ELF-1 (cell line): ENCODE results near the gene VAV2.
A peak's percentile ranks its signal among the peaks of the same experiment; 100 is the strongest.

Source experiments
- DNase-seq: peaks from one replicate; pipeline ENCODE4 v3.0.0-alpha.2; 2016; ENCODE audit warnings: low read depth, low spot score

VAV2 gene

GRCh38 chr9:133742849-133743444 is 249.2 kb downstream of the VAV2 start:
- DNase-seq = peak; percentile 96

DNA sequence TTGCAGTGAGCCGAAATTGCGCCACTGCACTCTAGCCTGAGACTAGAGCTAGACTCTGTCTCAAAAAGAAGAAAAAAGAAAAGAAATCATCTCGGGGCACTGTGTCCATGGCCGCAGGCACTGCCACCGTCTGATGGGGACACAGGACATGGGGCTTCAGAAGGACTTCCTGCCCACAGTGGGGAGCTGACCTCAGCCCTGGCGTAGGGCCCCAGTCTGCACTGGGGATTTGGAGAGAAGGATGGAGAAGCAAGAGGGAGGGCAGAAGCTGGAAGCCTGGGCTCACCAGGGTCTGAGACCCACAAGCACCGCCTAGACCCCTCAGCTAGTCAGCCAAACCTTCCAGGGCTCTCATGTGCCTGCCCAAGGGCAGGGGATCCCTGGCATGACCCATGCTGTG is 249.9 kb downstream of the VAV2 start:
- DNase-seq = no peak

DNA sequence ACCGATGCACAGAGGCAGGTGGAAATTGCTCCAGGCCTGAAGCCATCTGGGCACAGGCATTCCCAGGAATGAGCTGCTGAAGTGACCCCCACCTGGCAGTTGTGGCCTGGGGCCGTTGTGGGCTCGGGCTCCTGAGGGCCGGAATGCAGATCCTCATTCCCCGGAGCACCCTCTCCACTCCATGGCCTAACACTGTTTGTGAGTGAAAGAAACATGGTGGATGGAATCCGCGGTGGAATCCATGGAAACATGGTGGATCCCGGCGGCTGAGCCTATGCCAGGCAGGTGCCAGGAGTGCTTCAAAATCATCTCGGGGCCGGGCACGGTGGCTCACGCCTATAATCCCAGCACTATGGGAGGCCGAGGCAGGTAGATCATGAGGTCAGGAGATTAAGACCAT is 250.4 kb downstream of the VAV2 start:
- DNase-seq = peak; percentile 39

GRCh38 chr9:133740911-133741310 is 251.2 kb downstream of the VAV2 start:
- no peak for DNase-seq

DNA sequence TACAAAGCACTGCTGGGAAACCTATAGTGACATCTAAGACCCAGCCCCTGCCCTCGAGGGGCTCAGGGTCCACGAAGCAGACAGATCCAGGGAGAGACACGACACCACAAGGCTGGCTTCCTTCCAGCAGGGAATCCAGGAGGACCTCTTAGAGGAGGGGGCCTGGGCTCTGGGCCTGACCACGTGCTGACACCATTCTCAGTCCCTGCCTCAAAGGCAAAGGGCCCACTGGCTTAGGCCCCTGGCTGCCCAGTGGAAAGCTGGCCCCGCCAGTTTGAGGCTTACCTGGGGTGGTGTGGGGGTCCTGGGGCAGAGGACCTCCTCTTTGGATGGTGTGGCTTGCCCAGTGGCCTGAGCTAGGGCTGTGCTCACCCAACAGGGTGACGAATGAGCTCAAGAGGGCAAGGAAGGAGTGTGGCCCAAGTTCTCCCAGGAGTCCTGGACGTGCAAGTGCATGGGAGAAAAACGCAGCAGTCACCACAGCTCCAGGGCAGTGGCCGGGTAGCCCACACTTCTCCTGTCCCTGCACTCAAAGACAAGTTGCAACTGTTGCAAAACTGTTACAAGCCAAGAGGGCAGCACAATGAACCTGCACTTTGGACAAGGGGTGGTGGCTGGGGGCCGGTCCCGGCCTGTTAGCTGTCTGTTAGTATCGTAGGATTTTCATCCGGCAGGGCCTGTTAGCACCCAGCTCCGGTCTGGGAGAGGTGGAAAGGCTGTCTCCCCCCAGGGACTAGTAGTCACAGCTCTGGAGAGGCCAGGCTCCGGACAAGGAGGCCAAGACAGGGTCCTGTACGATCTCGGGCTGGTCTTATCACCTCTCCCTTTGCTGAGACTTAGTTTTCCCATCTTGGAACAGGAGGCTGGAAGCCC is 252.5 kb downstream of the VAV2 start:
- no peak for DNase-seq

DNA sequence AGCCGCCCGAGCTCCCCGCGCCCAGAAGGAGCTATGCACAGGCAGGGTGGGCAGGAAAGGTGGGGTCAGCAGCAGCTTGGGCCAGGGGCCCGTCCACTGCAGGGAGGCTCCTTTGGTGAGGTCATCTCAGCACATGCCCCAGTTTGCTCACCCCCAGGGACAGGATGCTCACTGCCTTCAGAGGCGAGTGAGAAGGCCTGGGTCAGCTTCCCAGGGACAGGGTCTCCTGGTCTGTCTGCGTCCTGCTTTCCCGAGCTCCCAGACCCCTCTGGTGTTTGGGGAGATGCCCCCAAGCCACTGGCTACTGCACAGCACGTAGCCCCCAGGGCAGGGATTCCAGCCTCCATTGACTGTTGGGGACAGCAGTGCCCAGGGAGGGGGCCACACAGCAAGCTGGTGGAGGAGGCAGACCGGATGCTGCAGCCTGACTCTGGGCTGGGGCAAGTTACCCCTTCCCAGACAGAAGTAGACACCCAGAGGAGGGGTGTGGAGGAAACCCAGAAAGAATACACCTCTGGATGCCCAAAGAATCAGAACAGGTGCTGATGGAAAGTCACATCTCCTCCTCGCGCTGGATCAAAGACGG is 253.4 kb downstream of the VAV2 start:
- DNase-seq = no peak

GRCh38 chr9:133737774-133738639 is 254.1 kb downstream of the VAV2 start, which contains the start of gene SARDH:
SARDH (minus strand) TSS chr9:133738352; CDS start chr9:133734173, 4,179 bp downstream.
- DNase-seq = peak; percentile 81

DNA sequence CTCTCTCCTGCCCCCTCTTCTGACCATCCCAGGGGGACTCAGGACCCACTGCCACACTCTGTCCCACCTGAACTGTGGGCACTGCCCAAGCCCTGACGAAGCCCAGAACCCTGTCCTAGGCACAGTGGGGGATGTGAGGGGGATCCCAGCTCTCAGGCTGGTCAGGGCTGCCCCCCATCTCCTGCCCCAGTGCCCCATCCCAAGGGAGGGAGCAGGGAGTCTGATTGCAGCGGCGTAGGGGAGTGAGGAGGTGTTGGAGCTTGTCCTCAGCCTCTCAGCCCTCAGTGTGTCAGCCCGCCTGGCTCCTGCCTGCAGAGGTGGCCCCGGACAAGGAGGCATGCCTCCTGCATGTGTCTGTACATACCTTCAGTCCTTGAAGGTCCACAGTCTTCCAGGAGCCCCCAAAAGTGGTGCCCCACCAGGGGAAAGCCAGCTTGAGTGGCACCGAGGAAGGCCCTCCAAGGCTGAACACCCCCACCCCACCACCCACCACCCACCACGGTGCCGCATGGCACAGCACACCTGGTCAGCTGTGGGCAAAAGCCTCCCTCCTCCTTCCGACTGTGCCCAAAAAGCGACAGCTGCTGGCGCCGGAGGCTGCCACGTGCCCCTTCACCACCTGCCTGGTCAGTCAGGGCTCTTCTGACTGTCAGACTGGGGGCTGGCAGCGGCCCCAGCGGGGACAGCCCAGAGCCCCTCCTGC is 254.9 kb downstream of the VAV2 start:
- no peak for DNase-seq

DNA sequence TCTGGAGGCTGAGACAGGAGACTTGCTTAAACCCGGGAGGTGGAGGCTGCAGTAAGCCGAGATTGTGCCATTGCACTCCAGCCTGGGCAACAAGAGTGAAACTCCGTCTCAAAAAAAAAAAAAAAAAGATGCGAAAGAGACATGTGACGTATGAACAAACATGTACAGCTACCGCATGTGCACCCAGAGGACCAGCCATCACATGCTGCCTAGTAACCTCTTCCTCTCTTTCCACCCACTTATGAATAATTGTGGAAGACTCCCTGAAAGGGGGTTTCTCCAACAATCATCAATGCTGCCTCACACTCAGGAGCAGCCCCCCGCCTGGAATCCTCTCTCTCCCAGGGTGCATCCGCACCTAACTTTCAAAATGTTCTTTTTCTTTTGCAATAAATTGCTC is 256.2 kb downstream of the VAV2 start:
- DNase-seq = no peak

GRCh38 chr9:133735415-133735775 is 256.7 kb downstream of the VAV2 start:
- DNase-seq = no peak

DNA sequence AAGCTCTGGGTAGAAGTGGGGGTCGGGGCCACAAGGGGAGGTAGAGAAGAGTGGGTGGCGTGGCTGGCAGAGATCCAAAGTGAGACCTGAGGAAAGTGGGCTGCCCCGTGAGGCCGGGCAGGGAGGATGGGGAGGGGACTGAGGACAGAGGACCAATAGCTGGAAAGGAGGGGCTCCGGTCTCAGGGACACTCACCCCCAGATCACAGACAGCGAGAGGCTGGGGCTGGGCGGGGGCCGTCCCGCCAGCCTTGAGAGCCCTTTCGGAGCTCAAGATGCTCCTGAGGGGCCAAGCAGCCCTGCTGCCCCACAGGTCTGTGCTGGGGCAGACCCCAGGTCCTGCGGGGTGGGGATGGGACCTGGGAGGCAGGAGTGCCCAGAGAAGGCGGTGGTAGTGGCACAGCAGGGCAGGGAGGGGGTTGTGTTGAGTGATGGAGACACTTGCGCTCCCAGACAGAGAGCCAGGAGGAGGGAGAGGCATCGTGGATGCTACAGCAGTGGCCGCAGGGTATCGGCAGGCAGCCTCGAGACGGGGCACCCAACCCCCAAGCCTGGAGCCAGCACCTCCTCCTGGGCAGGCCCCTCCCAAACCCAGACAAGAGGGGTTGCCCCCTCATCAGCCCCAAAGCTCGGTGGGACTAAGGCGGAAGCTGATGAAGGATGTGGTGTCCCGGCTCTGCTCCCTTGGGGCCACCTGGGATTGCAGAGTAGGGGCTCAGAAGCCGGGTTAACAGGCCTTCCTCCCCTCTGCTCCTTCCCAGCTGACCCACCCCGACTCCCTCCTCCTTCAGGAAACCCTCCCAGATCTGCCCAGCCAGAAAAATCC is 257.3 kb downstream of the VAV2 start:
- no peak for DNase-seq

- DNase-seq = no peak
Measured at GRCh38 chr9:133733796-133734533, 258.2 kb downstream of the VAV2 start.

DNA sequence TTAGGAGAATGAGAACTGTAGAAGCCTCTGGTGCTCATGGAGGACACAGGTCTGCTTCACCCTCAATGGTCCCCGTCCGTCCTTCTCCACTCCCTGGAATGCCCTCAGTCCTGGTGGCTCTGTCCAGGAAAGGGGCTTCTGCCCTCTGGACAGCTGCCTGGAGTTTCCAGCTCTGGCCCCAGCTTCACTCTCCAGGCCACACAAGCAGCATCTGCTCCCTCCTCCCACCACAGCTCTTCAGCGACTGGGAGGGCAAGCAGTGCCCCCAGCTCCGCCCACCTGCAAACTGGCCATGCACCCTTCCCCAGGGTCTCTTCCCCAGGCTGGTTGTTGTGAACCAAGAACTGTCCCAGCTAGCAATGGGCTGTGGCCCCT is 258.7 kb downstream of the VAV2 start:
- no peak for DNase-seq

DNA sequence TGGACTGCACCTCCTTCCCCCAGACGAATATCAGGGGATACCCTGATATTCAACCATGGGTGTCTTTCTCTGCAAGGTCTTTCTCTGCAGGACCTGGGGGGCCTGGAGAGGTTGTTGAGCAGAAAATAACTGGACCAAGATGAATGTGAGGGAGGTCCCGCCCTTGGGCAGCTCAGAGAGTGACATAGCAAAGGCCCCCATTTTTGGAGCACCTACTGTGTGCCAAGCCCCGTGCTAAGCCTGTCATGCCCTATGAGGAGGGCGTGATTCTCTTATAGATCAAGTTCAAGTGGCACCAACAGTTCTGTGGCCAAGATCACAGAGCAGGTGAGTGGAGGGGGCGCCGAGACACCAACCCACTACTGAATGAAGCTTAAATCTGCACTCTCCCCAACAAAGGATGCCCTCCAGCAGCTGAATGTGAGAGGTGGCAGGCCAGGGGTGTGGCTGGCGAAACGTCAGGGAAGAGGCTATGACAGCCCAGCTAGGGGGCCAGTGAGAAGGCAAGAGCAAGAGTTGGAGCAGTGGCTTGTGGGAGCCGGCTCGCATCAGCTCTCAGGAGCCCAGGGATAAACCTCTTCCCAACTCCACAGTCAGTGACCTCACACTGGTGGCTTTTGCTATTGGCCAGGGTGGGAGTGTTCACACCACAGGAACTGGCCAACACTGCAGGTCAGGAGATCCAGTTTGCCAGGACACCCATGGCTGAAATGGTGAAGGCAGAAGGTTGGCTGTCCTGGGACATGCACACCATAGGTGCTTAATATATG is 259.3 kb downstream of the VAV2 start:
- DNase-seq = no peak

DNA sequence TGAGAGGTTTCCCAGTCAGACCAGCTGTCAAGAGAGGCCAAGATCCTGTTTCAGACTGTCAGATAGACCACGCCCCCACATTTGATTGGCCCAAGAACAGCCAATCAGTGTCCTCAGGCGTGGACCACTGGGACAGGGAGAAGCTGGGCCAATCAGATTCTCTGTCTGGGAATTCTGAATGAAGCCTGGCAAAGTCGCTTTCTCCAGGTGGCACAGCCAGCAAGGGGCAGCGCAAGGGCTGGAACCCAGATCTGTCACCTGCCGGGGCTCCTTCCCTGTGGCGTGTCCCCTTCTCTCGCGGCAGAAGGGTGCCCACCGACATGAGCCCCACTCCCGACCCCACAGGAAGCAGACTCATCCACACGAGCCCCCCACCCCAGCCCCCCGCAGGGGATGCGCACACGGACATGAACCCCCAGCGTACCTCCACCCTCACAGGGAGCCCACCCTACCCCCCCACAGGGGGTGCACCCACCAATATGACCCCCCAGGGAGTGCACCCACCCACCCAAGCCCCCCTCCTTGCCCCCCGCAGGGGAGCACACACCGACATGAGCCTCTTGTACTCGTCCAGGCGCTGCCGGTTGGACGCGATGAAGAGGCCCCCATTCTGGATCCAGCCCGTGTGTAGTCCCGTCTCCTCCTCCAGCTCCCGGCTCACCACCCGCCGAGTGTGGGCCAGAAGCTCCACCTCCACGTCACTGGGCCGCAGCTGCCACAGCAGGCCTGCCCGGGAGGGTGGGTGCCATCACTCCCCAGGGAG is 260.1 kb downstream of the VAV2 start:
- DNase-seq = peak; percentile 82

- DNase-seq = no peak
Measured at GRCh38 chr9:133730994-133731715, 261.0 kb downstream of the VAV2 start.

DNA sequence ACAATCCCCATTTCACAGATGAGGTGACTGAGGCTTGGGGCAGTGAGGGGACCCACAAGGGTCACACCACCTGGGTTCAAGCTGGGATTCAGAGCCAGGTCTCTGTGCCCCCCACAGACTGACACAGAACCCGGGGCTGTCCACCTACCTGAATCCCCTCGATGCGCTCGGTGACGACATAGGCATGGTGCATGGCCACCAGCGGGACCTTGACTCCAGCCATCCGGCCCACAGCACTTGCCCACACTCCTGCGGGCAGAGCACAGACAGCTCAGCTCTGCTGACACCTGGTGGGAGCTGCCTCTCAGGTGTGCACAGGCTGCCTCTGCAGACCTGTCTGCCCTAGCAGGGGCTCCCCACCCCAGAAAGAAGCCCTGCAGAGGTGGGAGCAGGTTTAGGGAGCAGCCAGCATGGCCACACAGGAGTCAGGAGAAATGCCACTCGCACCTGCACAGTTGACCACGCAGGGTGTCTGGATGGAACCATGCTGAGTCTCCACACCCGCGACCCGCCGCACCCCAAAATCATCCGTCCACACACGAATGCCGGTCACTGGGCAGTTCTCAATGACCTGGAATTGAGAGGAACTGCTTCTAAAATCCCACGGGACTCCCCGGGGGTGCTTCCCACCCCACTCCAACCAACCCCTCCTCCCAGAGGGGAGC is 262.4 kb downstream of the VAV2 start:
- no peak for DNase-seq
